K562 (cell line): ENCODE results near the gene CTCFL. TPM values are rescaled to one million over a fixed set of nuclear protein-coding genes. Genes with fewer than 3 reads are reported as not detected.

ENCODE experiments used
- ARID1B ChIP-seq: fragments of 450-650 bp; IDR thresholded peaks from 2 replicates; pipeline ENCODE4 v1.6.1; 2016; ENCODE audit warnings: antibody characterized with exemption, mild to moderate bottlenecking, inconsistent platforms
- ATF1 ChIP-seq, 2 experiments: fragments of 450-650 bp in 1 of 2; IDR thresholded peaks; 2 replicates each; pipeline ENCODE4 v1.6.1; 2016; ENCODE audit warnings: missing compliant biosample characterization in 1 of 2, missing genetic modification characterization in 1 of 2
- CREM ChIP-seq: IDR thresholded peaks from 2 replicates; pipeline ENCODE4 v1.6.1; 2014; ENCODE audit warnings: antibody characterized with exemption, low read depth
- CTBP1 ChIP-seq: fragments of 450-650 bp; IDR thresholded peaks from 2 replicates; pipeline ENCODE4 v1.6.1; 2016; ENCODE audit warnings: borderline replicate concordance
- DPF2 ChIP-seq: fragments of 450-650 bp; IDR thresholded peaks from 2 replicates; pipeline ENCODE4 v1.6.1; 2016
- JUN ChIP-seq, 2 experiments: sonication (generic) in 1 of 2; formaldehyde crosslinking in 1 of 2; IDR thresholded peaks; 2 replicates each; pipeline versions ENCODE4 v1.6.1 to v1.8.0; 2012 to 2022; ENCODE audit warnings: borderline replicate concordance in 2 of 2, mild to moderate bottlenecking in 2 of 2, improper control_type of control experiment in 1 of 2, low read depth in 1 of 2, low read length in 1 of 2, missing genetic modification reagents in 1 of 2
- MED1 ChIP-seq: sonication (generic); formaldehyde crosslinking; IDR thresholded peaks from 2 replicates; pipeline ENCODE4 v1.8.1; 2023; ENCODE audit warnings: missing genetic modification reagents, borderline replicate concordance
- NR3C1 ChIP-seq: sonication (generic); formaldehyde crosslinking; IDR thresholded peaks from 2 replicates; pipeline ENCODE4 v1.8.1; 2022; ENCODE audit warnings: missing genetic modification reagents
- NR4A1 ChIP-seq, 2 experiments: fragments of 250-450 bp in 1 of 2; fragments of 450-650 bp in 1 of 2; sonication (Bioruptor Pico) in 1 of 2; IDR thresholded peaks; 2 replicates each; pipeline versions ENCODE4 v1.4.0 to v1.6.1; 2016 to 2020; ENCODE audit warnings: mild to moderate bottlenecking in 2 of 2, missing compliant biosample characterization in 1 of 2, missing genetic modification characterization in 1 of 2, moderate library complexity in 1 of 2
- NRF1 ChIP-seq, 2 experiments: fragments of 450-650 bp; IDR thresholded peaks in 1 of 2; conservative IDR thresholded peaks in 1 of 2; 2 replicates each; pipeline ENCODE4 v1.6.1; 2014; ENCODE audit warnings: mild to moderate bottlenecking in 2 of 2
- PHB ChIP-seq: fragments of 250-450 bp; sonication (Bioruptor Pico); IDR thresholded peaks from 2 replicates; pipeline ENCODE4 v1.5.0; 2021
- POLR2AphosphoS2 ChIP-seq: IDR thresholded peaks from 2 replicates; pipeline ENCODE4 v1.6.1; 2012; ENCODE audit warnings: low read length, improper control_type of control experiment
- RFX7 ChIP-seq: fragments of 250-450 bp; sonication (Bioruptor Pico); IDR thresholded peaks from 2 replicates; pipeline ENCODE4 v1.5.1; 2021; ENCODE audit warnings: mild to moderate bottlenecking
- SOX6 ChIP-seq: fragments of 450-650 bp; IDR thresholded peaks from 2 replicates; pipeline ENCODE4 v1.6.1; 2014; ENCODE audit warnings: mild to moderate bottlenecking
- SREBF1 ChIP-seq: fragments of 150-350 bp; IDR thresholded peaks from 2 replicates; pipeline ENCODE4 v1.6.1; 2014; ENCODE audit warnings: antibody characterized with exemption, low read depth, low read length, borderline replicate concordance
- TRIM24 ChIP-seq, 2 experiments: fragments of 450-650 bp; IDR thresholded peaks; 2 replicates each; pipeline ENCODE4 v1.6.1; 2016
- ZNF197 ChIP-seq: fragments of 200-800 bp; sonication (Bioruptor generic); IDR thresholded peaks from 2 replicates; pipeline ENCODE4 v1.6.1; 2016; ENCODE audit warnings: low read depth, missing genetic modification characterization, missing compliant biosample characterization
- ZNF24 ChIP-seq: fragments of 450-650 bp; IDR thresholded peaks from 2 replicates; pipeline ENCODE4 v1.6.1; 2016
- ZNF253 ChIP-seq: fragments of 250-450 bp; sonication (Bioruptor Pico); conservative IDR thresholded peaks from 2 replicates; pipeline ENCODE4 v1.6.1; 2021; ENCODE audit warnings: mild to moderate bottlenecking
- ZNF311 ChIP-seq: fragments of 250-450 bp; sonication (Bioruptor Pico); IDR thresholded peaks from 2 replicates; pipeline ENCODE4 v1.4.0; 2020; ENCODE audit warnings: mild to moderate bottlenecking, moderate library complexity
- ZNF41 ChIP-seq: fragments of 250-450 bp; sonication (Bioruptor Pico); conservative IDR thresholded peaks from 2 replicates; pipeline ENCODE4 v1.4.0; 2020; ENCODE audit warnings: mild to moderate bottlenecking
- ZNF77 ChIP-seq: fragments of 250-450 bp; sonication (Bioruptor Pico); IDR thresholded peaks from 2 replicates; pipeline ENCODE4 v1.5.0; 2020
- polyA plus RNA-seq, 8 experiments: library from polyadenylated mRNA; depleted of rRNA in 4 of 8; stranded (reverse) in 5 of 8; unstranded in 3 of 8; fragments of >200 nt; fragmentation: Nextera tagmentation in 2 of 8; fragmentation: Illumina TruSeq in 1 of 8; extraction: Ambion mirVana in 2 of 8; extraction: Trizol in 1 of 8; gene quantifications; 2 replicates each; pipeline versions ENCODE4 v1.2.1 to v1.2.3, GENCODE V29; 2011 to 2014; ENCODE audit warnings: inconsistent platforms in 1 of 8, missing spikeins in 1 of 8
- total RNA-seq, 7 experiments: library from RNA; depleted of rRNA in 6 of 7; stranded (reverse); fragments of >200 nt in 6 of 7; fragmentation: Illumina TruSeq in 2 of 7; extraction: Trizol in 2 of 7; gene quantifications; 2 replicates each; pipeline versions ENCODE4 v1.2.1 to v1.2.3, GENCODE V29; 2011 to 2021; ENCODE audit warnings: low replicate concordance in 1 of 7
- TF ChIP-seq, protein P1 (sequence below): fragments of 450-650 bp; IDR thresholded peaks from one replicate; pipeline ENCODE4 v1.6.1; 2018; ENCODE audit warnings: mild to moderate bottlenecking, moderate library complexity; ENCODE audit not compliant: partially characterized antibody
- TF ChIP-seq, protein P2 (sequence below), 3 experiments: fragments of 200-800 bp in 1 of 3; fragments of 250-450 bp in 1 of 3; fragments of 450-650 bp in 1 of 3; sonication (Bioruptor Pico) in 1 of 3; sonication (Bioruptor generic) in 1 of 3; formaldehyde crosslinking in 1 of 3; IDR thresholded peaks; 2 replicates each; pipeline versions ENCODE4 v1.6.1 to v1.8.0; 2016 to 2022; ENCODE audit warnings: mild to moderate bottlenecking in 2 of 3, missing genetic modification characterization in 2 of 3, missing compliant biosample characterization in 1 of 3, moderate library complexity in 1 of 3

The CTCFL gene
- total and polyA plus RNA-seq, 9 of the 15 experiments (the other 6 are each of a cell fraction or from before 2014, with no cell fraction given): 42.4 to 188 (median 111) TPM

DNA sequence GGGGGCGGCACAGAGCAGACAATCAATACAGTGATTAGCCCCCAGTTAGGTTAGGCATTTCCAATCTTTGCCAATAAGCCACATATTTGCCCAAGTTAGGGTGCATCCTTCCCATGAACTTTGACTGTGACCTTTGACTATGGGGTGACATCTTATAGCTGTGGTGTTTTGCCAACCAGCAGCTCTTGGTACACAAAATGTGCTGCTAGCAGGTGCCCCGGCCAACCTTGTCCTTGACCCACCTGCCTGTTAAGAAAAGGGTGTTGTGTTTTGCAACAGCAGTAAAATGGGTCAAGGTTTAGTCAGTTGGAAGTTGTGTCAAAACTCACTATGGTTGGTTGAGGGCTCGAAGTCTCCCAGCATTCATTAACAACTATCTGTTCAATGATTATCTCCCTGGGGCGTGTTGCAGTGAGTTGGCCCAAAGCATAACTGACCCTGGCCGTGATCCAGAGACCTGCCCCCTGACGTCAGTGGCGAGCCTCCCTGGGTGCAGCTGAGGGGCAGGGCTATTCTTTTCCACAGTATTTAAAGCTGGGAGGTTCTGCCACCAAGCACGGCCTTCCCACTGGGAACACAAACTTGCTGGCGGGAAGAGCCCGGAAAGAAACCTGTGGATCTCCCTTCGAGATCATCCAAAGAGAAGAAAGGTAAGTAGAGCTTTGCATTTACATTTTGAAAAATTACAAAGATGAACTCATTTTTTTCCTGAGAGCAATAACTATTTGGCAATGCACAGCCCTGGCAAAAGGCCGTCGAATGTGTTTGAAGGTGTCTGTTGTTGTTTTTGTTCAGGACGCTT lies 35.8 kb upstream of the CTCFL start, which contains the start of gene PCK1 (continued):
- TF ChIP-seq DPF2 (peak; percentile 77), ZNF253 (CRISPR knock-in tag) (no peak), MED1 (no peak), TRIM24 (IDR thresholded peaks at IDR 0.05) (peak in 1 of 2 experiments; percentile 45; a peak in 1 of 4 replicates), SOX6 (peak; percentile 60; the same call in 1 of the 2 replicates), JUN (IDR thresholded peaks at IDR 0.05; ENCODE audit: borderline replicate concordance, low read depth, low read length) (peak; percentile 59; the same call in 1 of the 2 replicates), JUN (CRISPR knock-in tag; IDR thresholded peaks at IDR 0.05; ENCODE audit: borderline replicate concordance) (no peak), ZNF41 (no peak; the same call in 1 of the 2 replicates), NR3C1 (CRISPR knock-in tag) (no peak), PHB (no peak), RFX7 (CRISPR knock-in tag) (0 out of 2 replicates have a peak, but pooled peaks have one; percentile 35), SREBF1 (no peak), ZNF311 (CRISPR knock-in tag) (no peak), CREM (peak; percentile 92), POLR2AphosphoS2 (no peak), CTBP1 (peak; percentile 21; the same call in 1 of the 2 replicates), ARID1B (peak; percentile 80), ZNF24 (no peak), ATF1 (CRISPR knock-in tag; IDR thresholded peaks at IDR 0.05) (no peak), ATF1 (tag; IDR thresholded peaks at IDR 0.05) (peak; percentile 94), NRF1 (conservative IDR thresholded peaks at IDR 0.05 in 1 of 2, IDR thresholded peaks at IDR 0.05 in 1 of 2) (0 out of 4 replicates have a peak, but pooled peaks have one; percentile 21 to 26), ZNF77 (CRISPR knock-in tag) (no peak), ZNF197 (CRISPR knock-in tag) (peak; percentile 84; the same call in 1 of the 2 replicates), NR4A1 (CRISPR knock-in tag; IDR thresholded peaks at IDR 0.05) (no peak), NR4A1 (tag; IDR thresholded peaks at IDR 0.05) (0 out of 2 replicates have a peak, but pooled peaks have one; percentile 50)
- TF ChIP-seq, protein P1, sequence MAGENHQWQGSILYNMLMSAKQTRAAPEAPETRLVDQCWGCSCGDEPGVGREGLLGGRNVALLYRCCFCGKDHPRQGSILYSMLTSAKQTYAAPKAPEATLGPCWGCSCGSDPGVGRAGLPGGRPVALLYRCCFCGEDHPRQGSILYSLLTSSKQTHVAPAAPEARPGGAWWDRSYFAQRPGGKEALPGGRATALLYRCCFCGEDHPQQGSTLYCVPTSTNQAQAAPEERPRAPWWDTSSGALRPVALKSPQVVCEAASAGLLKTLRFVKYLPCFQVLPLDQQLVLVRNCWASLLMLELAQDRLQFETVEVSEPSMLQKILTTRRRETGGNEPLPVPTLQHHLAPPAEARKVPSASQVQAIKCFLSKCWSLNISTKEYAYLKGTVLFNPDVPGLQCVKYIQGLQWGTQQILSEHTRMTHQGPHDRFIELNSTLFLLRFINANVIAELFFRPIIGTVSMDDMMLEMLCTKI: no peak
- TF ChIP-seq, protein P2, sequence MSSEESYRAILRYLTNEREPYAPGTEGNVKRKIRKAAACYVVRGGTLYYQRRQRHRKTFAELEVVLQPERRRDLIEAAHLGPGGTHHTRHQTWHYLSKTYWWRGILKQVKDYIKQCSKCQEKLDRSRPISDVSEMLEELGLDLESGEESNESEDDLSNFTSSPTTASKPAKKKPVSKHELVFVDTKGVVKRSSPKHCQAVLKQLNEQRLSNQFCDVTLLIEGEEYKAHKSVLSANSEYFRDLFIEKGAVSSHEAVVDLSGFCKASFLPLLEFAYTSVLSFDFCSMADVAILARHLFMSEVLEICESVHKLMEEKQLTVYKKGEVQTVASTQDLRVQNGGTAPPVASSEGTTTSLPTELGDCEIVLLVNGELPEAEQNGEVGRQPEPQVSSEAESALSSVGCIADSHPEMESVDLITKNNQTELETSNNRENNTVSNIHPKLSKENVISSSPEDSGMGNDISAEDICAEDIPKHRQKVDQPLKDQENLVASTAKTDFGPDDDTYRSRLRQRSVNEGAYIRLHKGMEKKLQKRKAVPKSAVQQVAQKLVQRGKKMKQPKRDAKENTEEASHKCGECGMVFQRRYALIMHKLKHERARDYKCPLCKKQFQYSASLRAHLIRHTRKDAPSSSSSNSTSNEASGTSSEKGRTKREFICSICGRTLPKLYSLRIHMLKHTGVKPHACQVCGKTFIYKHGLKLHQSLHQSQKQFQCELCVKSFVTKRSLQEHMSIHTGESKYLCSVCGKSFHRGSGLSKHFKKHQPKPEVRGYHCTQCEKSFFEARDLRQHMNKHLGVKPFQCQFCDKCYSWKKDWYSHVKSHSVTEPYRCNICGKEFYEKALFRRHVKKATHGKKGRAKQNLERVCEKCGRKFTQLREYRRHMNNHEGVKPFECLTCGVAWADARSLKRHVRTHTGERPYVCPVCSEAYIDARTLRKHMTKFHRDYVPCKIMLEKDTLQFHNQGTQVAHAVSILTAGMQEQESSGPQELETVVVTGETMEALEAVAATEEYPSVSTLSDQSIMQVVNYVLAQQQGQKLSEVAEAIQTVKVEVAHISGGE (CRISPR knock-in tag; IDR thresholded peaks at IDR 0.05): peak in 1 of 3 experiments; percentile 55; a peak in 1 of 6 replicates
